WTC11 (cell line): ENCODE data around the gene CYB5A.
"Not testable (repeated sequence)": the region's sequence is repeated elsewhere in the genome, so short reads cannot be mapped to it uniquely, and the experiment has no call there.

Experiments
- CREM ChIP-seq: sonication (generic); formaldehyde crosslinking; IDR thresholded peaks from 2 replicates; pipeline ENCODE4 v1.8.1; 2022; ENCODE audit warnings: mild to moderate bottlenecking, missing genetic modification reagents, moderate library complexity
- EMX1 ChIP-seq: fragments of 250-450 bp; sonication (Bioruptor Pico); IDR thresholded peaks from 2 replicates; pipeline ENCODE4 v1.8.0; 2021; ENCODE audit warnings: mild to moderate bottlenecking
- JUN ChIP-seq: sonication (generic); formaldehyde crosslinking; IDR thresholded peaks from 2 replicates; pipeline ENCODE4 v1.8.0; 2023; ENCODE audit warnings: mild to moderate bottlenecking, missing genetic modification reagents
- SP1 ChIP-seq: sonication (generic); formaldehyde crosslinking; conservative IDR thresholded peaks from 2 replicates; pipeline ENCODE4 v1.8.1; 2022; ENCODE audit warnings: missing genetic modification reagents
- ZNF121 ChIP-seq: sonication (generic); formaldehyde crosslinking; IDR thresholded peaks from 2 replicates; pipeline ENCODE4 v1.8.0; 2023; ENCODE audit warnings: missing genetic modification reagents
- TF ChIP-seq, protein P1 (sequence below): fragments of 200-600 bp; IDR thresholded peaks from 2 replicates; pipeline ENCODE4 v1.8.0; 2022; ENCODE audit warnings: antibody characterized with exemption
- TF ChIP-seq, protein P2 (sequence below): sonication (generic); formaldehyde crosslinking; IDR thresholded peaks from 2 replicates; pipeline ENCODE4 v1.8.0; 2022; ENCODE audit warnings: mild to moderate bottlenecking, missing genetic modification reagents
- TF ChIP-seq, protein P3 (sequence below): sonication (generic); formaldehyde crosslinking; IDR thresholded peaks from 2 replicates; pipeline ENCODE4 v1.8.1; 2023; ENCODE audit warnings: mild to moderate bottlenecking, missing genetic modification reagents, moderate library complexity
- TF ChIP-seq, protein P4 (sequence below): sonication (generic); formaldehyde crosslinking; IDR thresholded peaks from 2 replicates; pipeline ENCODE4 v1.8.0; 2022; ENCODE audit warnings: missing genetic modification reagents
- TF ChIP-seq, protein P5 (sequence below): sonication (generic); formaldehyde crosslinking; IDR thresholded peaks from 2 replicates; pipeline ENCODE4 v1.8.1; 2022; ENCODE audit warnings: low read depth, missing genetic modification reagents, borderline replicate concordance

DNA sequence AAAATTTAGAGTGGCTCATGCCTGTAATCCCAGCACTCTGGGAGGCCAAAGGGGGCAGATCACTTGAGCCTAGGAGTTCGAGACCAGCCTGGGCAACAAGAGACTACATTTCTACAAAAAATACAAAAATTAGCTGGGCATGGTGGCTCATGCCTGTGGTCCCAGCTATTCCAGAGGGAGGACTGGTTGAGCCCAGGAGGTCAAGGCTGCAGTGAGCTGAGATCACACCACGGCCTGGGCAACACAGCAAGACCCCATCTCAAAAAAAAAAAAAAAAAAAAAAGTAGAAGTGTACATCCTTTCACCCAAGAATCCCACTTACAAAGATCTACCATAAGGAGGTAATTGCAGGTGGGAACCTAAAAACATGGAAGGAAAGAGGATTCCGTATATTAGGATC, 6.2 kb downstream of the CYB5A start:
- TF ChIP-seq, protein P1, sequence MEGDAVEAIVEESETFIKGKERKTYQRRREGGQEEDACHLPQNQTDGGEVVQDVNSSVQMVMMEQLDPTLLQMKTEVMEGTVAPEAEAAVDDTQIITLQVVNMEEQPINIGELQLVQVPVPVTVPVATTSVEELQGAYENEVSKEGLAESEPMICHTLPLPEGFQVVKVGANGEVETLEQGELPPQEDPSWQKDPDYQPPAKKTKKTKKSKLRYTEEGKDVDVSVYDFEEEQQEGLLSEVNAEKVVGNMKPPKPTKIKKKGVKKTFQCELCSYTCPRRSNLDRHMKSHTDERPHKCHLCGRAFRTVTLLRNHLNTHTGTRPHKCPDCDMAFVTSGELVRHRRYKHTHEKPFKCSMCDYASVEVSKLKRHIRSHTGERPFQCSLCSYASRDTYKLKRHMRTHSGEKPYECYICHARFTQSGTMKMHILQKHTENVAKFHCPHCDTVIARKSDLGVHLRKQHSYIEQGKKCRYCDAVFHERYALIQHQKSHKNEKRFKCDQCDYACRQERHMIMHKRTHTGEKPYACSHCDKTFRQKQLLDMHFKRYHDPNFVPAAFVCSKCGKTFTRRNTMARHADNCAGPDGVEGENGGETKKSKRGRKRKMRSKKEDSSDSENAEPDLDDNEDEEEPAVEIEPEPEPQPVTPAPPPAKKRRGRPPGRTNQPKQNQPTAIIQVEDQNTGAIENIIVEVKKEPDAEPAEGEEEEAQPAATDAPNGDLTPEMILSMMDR: not testable (repeated sequence)
- TF ChIP-seq CREM, EMX1, SP1, JUN (CRISPR knock-in tag): not testable (repeated sequence)
- TF ChIP-seq ZNF121: peak; percentile 90; the same call in 1 of the 2 replicates
- TF ChIP-seq, protein P2, sequence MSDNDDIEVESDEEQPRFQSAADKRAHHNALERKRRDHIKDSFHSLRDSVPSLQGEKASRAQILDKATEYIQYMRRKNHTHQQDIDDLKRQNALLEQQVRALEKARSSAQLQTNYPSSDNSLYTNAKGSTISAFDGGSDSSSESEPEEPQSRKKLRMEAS (CRISPR knock-in tag): not testable (repeated sequence)
- TF ChIP-seq, protein P3, sequence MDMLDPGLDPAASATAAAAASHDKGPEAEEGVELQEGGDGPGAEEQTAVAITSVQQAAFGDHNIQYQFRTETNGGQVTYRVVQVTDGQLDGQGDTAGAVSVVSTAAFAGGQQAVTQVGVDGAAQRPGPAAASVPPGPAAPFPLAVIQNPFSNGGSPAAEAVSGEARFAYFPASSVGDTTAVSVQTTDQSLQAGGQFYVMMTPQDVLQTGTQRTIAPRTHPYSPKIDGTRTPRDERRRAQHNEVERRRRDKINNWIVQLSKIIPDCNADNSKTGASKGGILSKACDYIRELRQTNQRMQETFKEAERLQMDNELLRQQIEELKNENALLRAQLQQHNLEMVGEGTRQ (CRISPR knock-in tag): not testable (repeated sequence)
- TF ChIP-seq, protein P4, sequence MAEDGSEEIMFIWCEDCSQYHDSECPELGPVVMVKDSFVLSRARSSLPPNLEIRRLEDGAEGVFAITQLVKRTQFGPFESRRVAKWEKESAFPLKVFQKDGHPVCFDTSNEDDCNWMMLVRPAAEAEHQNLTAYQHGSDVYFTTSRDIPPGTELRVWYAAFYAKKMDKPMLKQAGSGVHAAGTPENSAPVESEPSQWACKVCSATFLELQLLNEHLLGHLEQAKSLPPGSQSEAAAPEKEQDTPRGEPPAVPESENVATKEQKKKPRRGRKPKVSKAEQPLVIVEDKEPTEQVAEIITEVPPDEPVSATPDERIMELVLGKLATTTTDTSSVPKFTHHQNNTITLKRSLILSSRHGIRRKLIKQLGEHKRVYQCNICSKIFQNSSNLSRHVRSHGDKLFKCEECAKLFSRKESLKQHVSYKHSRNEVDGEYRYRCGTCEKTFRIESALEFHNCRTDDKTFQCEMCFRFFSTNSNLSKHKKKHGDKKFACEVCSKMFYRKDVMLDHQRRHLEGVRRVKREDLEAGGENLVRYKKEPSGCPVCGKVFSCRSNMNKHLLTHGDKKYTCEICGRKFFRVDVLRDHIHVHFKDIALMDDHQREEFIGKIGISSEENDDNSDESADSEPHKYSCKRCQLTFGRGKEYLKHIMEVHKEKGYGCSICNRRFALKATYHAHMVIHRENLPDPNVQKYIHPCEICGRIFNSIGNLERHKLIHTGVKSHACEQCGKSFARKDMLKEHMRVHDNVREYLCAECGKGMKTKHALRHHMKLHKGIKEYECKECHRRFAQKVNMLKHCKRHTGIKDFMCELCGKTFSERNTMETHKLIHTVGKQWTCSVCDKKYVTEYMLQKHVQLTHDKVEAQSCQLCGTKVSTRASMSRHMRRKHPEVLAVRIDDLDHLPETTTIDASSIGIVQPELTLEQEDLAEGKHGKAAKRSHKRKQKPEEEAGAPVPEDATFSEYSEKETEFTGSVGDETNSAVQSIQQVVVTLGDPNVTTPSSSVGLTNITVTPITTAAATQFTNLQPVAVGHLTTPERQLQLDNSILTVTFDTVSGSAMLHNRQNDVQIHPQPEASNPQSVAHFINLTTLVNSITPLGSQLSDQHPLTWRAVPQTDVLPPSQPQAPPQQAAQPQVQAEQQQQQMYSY (CRISPR knock-in tag): not testable (repeated sequence)
- TF ChIP-seq, protein P5, sequence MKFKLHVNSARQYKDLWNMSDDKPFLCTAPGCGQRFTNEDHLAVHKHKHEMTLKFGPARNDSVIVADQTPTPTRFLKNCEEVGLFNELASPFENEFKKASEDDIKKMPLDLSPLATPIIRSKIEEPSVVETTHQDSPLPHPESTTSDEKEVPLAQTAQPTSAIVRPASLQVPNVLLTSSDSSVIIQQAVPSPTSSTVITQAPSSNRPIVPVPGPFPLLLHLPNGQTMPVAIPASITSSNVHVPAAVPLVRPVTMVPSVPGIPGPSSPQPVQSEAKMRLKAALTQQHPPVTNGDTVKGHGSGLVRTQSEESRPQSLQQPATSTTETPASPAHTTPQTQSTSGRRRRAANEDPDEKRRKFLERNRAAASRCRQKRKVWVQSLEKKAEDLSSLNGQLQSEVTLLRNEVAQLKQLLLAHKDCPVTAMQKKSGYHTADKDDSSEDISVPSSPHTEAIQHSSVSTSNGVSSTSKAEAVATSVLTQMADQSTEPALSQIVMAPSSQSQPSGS: not testable (repeated sequence)
